GM10847 (cell line): Measurements from ENCODE around the gene SASH1.

Source experiments
- POLR2A ChIP-seq: IDR thresholded peaks from 2 replicates; pipeline ENCODE4 v1.6.1; 2011; ENCODE audit not compliant: insufficient read length; ENCODE audit errors: extremely low read depth

The SASH1 gene

GRCh38 chr6:148323344-148323743, 19.3 kb upstream of the SASH1 start:
- no peak for TF ChIP-seq POLR2A

- no peak for TF ChIP-seq POLR2A
Measured at GRCh38 chr6:148324297-148324985, 18.2 kb upstream of the SASH1 start.

GRCh38 chr6:148325316-148326068, 17.1 kb upstream of the SASH1 start:
- no peak for TF ChIP-seq POLR2A

- TF ChIP-seq POLR2A, result no peak
Measured at GRCh38 chr6:148328876-148329555, 13.6 kb upstream of the SASH1 start.

GRCh38 chr6:148329596-148330381, 12.8 kb upstream of the SASH1 start:
- TF ChIP-seq POLR2A, result no peak

- no peak for TF ChIP-seq POLR2A
Measured at GRCh38 chr6:148332088-148332487, 10.6 kb upstream of the SASH1 start.

GRCh38 chr6:148336901-148337300, 5.7 kb upstream of the SASH1 start:
- TF ChIP-seq POLR2A, result no peak

- no peak for TF ChIP-seq POLR2A
Measured at GRCh38 chr6:148339766-148340165, 2.9 kb upstream of the SASH1 start.

- no peak for TF ChIP-seq POLR2A
Measured at GRCh38 chr6:148340586-148341297, 1.9 kb upstream of the SASH1 start.

GRCh38 chr6:148342100-148342349, 613 bp upstream of the SASH1 start:
- no peak for TF ChIP-seq POLR2A

GRCh38 chr6:148343047-148343782, 577 bp downstream of the SASH1 start:
- TF ChIP-seq POLR2A, result no peak

- no peak for TF ChIP-seq POLR2A
Measured at GRCh38 chr6:148345176-148345575, 2.5 kb downstream of the SASH1 start.

GRCh38 chr6:148345578-148345977, 2.9 kb downstream of the SASH1 start:
- no peak for TF ChIP-seq POLR2A

- no peak for TF ChIP-seq POLR2A
Measured at GRCh38 chr6:148346681-148347440, 4.2 kb downstream of the SASH1 start.
